Measurements from ENCODE around the gene PABPN1.

DNA sequence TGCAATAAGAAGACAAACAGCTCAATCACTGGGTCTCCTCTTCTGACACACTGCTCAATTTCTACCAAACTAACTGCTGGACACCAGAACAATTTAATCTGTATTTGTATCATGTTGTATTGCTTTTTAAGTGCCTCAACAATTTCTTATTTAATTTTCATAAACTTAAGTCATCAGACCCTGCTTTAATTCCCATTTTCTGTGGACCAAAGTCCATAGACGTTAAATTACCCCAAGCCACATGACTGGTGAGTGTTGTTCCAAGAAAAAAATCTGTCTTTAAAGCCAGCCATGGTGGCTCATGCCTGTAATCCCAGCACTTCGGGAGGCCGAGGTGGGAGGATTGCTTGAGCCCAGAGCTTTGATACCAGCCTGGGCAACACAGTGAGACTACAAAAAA, 44.1 kb upstream of the PABPN1 start:
- TF ChIP-seq GATA2 (IDR thresholded peaks at IDR 0.05; ENCODE audit: low read depth, low read length), result no peak
- TF ChIP-seq GATA3 (IDR thresholded peaks at IDR 0.05; ENCODE audit: low read depth, low read length), result no peak

All from SH-SY5Y (cell line).